C4-2B (cell line): ENCODE data around the gene MICAL2.
A peak's percentile ranks its signal among the peaks of the same experiment; 100 is the strongest.

ENCODE experiments used
- H3K27ac ChIP-seq: fragments of 450-650 bp; 2 replicates; pipeline ENCODE4 v1.5.1; 2017
- ZFX ChIP-seq: fragments of 450-650 bp; IDR thresholded peaks from 2 replicates; pipeline ENCODE4 v1.6.1; 2017
- TF ChIP-seq, protein P1 (sequence below): fragments of 450-650 bp; conservative IDR thresholded peaks from 2 replicates; pipeline ENCODE4 v1.5.1; 2017; ENCODE audit warnings: mild to moderate bottlenecking

Gene MICAL2

GRCh38 chr11:12281571-12282478 is 171.4 kb downstream of the MICAL2 start:
- TF ChIP-seq ZFX = no peak
- TF ChIP-seq, protein P1, sequence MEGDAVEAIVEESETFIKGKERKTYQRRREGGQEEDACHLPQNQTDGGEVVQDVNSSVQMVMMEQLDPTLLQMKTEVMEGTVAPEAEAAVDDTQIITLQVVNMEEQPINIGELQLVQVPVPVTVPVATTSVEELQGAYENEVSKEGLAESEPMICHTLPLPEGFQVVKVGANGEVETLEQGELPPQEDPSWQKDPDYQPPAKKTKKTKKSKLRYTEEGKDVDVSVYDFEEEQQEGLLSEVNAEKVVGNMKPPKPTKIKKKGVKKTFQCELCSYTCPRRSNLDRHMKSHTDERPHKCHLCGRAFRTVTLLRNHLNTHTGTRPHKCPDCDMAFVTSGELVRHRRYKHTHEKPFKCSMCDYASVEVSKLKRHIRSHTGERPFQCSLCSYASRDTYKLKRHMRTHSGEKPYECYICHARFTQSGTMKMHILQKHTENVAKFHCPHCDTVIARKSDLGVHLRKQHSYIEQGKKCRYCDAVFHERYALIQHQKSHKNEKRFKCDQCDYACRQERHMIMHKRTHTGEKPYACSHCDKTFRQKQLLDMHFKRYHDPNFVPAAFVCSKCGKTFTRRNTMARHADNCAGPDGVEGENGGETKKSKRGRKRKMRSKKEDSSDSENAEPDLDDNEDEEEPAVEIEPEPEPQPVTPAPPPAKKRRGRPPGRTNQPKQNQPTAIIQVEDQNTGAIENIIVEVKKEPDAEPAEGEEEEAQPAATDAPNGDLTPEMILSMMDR = peak; percentile 94
- peak overlapping the region; percentile 65 for H3K27ac ChIP-seq

DNA sequence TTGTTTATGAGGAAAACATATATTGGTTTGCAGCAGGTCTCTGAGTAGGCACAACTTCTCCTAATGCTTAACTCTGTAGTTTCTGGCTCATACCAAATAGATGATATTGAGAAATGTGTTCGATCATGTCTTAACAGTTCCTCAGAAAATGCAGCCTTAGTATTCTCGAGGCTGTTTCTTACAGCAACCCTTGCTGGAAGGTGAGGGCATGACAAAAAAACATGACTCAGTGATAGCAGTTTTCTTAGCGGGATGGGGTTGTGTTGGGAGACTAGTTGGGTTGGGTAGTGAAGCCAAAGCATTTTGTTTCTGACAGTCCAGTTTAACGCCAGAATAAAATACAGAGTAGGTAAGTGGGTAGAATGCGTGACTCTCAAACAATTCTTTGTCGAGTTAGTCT is 172.3 kb downstream of the MICAL2 start:
- TF ChIP-seq, protein P1 = no peak
- TF ChIP-seq ZFX = no peak
- H3K27ac ChIP-seq = no peak overlapping the region

DNA sequence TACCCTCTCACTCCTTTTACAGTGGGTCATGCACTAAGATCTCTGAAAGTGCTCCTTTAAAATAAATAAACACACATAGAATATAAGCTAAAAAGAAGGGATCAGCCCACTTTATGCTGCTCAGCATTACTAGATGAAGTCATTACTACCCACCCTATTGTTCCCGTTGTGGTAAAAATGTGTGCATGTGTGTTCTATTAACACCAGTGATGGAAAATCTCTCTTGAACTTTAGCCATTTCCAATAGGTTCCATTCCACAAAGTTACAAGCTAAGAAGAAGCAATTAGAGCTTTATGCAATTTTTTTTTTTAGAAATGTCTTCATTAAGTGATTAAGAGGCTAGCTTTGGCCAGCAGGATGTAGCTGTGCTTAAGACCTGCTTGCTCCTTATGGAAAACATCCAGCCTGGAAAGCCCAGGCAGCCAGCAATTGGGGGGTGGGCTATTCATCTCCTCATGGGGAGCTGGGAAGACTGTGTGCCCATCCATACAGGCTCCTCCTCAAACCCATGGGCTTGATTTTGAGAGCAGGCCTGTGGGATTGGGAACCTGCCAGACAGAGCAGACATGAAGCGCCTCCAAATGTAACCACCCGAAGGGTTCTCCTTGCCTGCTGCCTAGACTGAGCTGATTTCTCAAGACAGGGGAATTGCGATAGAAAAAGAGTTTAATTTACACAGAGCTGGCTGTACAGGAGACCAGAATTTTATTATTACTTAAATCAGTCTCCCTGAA is 174.1 kb downstream of the MICAL2 start:
- H3K27ac ChIP-seq = no peak overlapping the region
- TF ChIP-seq ZFX = no peak
- TF ChIP-seq, protein P1 = no peak

DNA sequence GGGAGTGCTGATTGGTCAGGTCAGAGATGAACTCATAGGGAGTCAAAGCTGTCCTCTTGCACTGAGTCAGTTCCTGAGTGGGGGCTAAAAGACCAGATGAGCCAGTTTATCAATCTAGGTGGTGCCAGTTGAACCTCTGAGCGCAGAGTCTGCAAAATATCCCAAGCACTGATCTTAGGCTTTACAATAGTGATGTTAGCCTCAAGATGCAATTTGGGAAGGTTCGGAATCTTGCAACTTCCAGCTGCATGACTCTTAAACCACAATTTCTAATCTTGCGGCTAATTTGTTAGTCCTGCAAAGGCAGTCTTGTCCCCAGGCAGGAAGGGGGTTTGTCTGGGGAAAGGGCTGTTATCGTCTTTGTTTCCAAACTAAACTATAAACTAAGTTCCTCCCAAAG is 174.7 kb downstream of the MICAL2 start:
- TF ChIP-seq, protein P1 = no peak
- no peak for TF ChIP-seq ZFX
- no peak overlapping the region for H3K27ac ChIP-seq

GRCh38 chr11:12285811-12286222 is 175.4 kb downstream of the MICAL2 start:
- H3K27ac ChIP-seq = no peak overlapping the region

GRCh38 chr11:12286606-12287005 is 176.2 kb downstream of the MICAL2 start:
- H3K27ac ChIP-seq = no peak overlapping the region
- no peak for TF ChIP-seq ZFX
- TF ChIP-seq, protein P1 = no peak

More at GRCh38 chr11:12285811-12286222, 175.4 kb downstream of the MICAL2 start:
- no peak for TF ChIP-seq ZFX
- TF ChIP-seq, protein P1 = no peak

- H3K27ac ChIP-seq = no peak overlapping the region
- TF ChIP-seq, protein P1 = no peak
- TF ChIP-seq ZFX = no peak
These were observed 176.6 kb downstream of the MICAL2 start for GRCh38 chr11:12287009-12287373.
